Measurements from ENCODE around the gene ZNF800.

The ZNF800 gene

DNA sequence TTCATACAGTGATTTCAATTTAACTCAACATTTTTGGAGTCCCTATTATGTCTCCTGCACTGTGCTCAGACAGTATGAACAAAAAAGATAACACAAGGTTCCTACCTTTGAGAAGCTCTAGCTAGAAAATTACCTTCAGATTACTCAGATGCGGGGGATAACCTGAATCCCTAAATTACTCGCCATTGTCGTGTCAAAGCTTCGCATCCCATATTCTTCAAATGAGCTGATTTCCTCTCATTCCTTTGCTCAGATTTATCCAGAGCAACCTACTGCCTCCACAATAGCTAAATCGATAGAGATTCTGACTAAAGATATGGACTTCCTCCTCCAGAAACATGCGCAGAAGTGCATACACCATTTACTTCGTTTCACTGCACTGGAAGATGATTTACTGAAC, 42.6 kb downstream of the ZNF800 start:
- in situ Hi-C loops (cut with HindIII; ENCODE audit: low sequenced_read_pairs), result no loop called here

DNA sequence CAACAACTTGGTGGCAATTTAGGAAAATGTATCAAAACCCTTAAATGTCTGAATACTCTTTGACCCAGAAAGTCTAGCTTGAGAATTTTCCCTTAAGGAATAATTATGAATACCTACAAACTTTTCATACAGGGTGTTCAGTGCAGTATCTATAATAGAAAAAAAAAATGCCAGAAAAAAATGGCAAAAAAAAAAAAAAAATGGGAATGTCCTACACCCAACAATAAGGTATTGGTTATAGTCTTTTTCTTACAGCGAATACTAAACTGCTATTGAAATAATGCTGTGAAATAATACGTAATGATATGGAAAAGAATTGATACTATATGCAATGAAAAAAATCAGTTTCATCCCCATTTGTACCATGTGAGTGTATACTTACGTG, 44.3 kb downstream of the ZNF800 start:
- in situ Hi-C loops (cut with HindIII; ENCODE audit: low sequenced_read_pairs), result no loop called here

DNA sequence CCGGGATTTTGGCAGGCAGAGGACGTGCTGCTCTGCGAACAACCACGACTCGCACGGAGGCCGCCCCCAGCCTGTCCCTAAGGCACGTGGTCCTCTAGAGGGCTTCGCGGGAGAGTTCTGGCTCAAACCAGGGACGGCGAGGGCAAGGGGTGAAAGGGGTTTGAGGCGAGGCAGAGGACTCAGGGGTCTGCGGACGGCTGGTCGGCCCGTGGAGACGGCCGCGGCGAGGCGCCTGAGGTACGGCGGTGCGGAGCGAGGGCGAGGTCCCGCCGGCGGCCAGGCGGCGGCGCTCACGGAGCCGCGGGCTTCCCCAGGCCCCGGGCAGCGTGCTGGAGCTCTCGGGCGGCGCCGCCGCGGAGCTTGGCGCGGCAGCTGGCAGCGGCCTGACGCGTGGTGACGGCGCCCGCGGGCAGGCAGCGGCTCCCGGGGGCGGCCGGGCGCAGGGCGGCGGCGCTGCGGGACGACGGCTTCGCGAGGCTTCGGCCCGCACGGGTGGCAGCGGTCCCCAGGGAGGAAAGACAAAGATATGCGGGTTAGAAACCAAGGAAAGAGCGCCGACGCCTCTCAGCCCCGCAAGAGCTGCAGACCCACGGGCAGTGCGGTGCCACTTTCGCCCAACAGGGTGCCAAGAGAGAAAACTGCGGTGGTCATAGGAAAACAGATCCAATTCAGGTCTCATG, 44.8 kb downstream of the ZNF800 start:
- in situ Hi-C loops (cut with HindIII; ENCODE audit: low sequenced_read_pairs), result no loop called here

DNA sequence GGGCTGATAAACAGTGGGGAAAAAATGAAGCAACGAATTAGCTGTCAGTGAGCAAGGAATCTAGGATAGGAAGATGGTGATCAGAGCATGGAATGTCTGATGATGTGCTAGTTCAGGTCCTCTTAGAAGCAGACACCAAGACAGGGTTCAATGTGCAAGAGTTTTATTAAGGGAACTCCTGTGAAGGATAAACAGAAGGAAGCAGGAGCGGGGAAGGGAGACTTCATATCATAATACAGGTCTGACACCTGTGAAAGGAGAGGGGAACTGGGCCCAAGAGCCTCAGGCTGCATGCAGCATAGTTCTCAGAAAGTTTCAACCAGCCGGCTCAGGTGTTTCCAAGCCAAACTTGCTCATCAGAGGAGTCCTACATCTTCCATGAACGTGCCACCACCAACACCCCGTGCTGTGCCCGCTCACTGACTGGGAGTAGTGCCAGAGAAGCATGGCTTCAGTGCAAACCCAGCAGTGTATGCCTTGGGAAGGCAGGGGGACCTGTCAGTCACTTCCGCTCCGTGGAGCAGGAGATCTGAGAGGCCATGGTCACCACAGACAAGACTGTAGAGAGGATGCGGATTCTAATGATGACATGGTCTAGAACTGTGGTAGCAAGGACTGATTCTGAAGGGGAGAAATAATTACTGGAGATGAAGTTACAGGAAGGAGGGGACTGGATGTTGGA, 45.8 kb downstream of the ZNF800 start:
- in situ Hi-C loops (cut with HindIII; ENCODE audit: low sequenced_read_pairs), result no loop called here

DNA sequence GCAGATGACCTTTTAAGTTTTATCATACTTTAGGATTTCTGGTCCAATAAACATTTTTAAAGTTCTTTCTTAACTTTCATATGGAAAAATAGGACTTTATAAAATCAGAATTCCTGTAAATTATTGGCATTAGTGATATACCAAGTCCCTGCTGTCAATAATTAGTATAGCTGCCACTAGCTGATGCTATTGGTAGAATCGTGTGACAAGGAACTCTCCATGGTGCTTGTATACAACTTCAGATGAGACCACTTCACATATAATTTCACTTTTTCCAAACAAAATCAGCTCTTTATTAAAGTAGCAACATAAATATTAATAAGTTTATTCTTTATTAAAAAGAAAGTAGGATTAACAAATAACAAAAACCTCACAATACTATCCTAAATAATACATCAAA, 49.9 kb downstream of the ZNF800 start:
- in situ Hi-C loops (cut with HindIII; ENCODE audit: low sequenced_read_pairs), result no loop called here

DNA sequence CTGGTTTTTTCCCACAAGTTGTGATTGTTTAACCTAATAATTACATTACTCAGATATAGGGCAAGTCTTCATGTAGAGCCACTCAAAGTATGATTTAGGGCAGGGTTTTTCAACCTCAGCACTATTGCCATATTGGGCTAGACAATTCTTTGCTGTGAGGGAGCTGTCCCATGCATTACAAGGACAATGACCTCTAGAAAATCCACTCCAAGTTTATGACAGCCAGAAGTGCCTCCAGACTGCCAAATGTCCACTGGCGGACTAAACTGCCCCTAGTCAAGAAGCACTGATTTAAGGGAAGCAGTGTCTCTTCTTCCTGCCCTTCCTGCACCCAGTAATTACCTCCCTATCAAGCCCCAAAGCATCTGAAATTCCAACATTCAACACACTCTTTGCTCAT, 54.4 kb downstream of the ZNF800 start:
- in situ Hi-C loops (cut with HindIII; ENCODE audit: low sequenced_read_pairs), result no loop called here

DNA sequence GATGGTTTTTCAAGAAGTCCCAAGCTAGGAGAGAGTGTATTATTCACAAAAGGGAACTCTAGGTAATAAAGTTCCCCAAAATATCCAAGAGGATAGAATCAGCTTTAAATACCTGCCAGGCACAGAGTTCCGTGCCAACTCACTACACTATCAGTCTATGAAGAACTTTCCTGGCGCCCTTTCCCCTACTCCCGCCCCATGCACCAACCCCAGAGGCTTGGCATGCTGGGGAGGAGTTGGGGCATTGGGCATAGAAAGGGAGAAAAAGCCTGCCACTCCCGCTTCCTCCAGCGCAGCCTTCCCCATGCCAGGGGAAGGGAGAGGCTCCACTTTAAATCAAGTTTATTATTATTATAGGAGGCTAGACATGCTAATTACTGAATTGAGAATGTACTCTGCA, 54.9 kb downstream of the ZNF800 start:
- in situ Hi-C loops (cut with HindIII; ENCODE audit: low sequenced_read_pairs), result no loop called here

DNA sequence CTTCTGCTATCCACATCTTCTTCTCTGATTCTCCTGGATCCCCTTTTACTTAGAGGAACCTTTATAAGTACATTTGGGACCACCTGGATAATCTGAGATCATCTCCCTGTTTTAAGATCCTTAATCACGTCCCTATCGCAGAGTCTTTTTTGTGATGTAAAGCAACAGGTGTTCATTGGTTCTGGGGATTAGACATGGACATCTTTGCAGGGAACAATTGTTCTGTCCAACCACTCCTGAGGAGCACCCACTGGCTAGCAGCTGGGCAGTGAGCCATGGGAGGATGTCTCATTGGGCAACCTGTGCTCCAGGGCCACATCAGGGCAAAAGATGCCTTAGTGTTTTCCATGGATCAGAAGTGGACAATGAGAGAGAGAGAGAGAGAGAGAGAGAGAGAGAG, 56.0 kb downstream of the ZNF800 start:
- in situ Hi-C loops (cut with HindIII; ENCODE audit: low sequenced_read_pairs), result no loop called here

DNA sequence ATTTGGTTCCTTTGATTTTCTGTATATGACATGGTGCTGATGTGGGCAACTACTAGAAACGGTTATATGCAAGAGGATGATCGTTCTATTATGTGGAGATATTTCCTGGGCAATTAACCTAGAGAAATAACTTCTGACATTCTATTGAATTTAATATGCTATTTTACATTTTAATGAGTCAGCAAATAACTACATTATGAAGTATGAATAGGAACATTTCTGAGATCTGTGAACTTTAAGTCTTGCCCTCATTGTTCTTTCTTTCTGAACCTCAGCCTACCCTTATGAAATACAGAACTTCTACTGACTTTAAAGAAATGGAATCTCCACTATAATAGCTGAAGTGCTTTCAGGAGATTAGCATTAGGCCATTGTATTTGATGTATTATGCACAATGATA, 59.6 kb downstream of the ZNF800 start:
- in situ Hi-C loops (cut with HindIII; ENCODE audit: low sequenced_read_pairs), result no loop called here

DNA sequence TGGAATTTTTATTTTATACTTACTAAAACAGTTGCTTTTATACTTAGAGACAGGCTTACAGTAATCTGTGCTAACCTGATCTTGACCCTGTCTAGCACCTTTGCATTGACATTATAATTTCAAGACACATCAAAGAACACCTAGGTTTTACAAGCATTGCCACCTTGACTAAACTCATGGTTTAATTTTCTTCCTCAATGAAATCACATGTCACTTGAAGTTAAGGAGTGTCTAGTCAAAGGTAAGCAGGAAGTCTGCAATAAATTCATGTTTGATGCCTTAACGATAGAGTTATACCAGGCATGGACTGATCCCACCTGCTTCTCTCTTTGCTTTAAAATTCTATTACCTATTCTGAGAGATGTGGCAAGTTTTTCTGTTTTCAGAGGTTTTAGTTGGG, 62.4 kb downstream of the ZNF800 start:
- in situ Hi-C loops (cut with HindIII; ENCODE audit: low sequenced_read_pairs), result no loop called here

DNA sequence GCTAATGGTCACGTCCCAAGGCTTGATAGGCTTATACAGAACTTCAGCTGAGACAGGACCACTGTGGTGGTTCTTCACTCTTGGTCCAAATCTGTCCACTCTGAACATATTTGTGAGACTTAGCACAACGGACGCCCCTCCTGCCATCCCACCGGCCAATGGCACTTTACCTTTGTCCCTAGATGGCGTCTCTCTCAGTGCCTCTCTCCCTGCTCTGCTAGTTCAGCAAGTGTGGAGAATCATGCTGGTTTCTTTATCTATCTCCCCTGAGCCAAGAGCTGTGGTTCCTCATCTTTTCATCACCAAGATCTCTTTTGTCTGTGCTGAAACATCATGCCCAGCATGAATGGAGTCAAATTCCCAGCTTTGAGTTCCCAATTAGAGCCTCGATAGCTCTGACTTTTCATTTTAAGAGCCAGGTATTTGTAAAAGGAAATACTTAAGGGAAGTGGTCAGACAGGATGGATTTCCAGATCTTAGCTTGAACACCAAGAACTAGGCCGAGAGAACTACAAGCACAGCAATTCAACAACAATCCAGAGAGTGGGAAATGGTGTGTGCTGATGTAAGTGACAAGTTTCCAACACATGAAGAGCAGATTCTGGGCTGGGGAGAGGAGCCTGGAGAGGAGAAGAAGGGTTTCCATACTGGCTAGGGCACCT, 69.5 kb downstream of the ZNF800 start:
- in situ Hi-C loops (cut with HindIII; ENCODE audit: low sequenced_read_pairs), result no loop called here

DNA sequence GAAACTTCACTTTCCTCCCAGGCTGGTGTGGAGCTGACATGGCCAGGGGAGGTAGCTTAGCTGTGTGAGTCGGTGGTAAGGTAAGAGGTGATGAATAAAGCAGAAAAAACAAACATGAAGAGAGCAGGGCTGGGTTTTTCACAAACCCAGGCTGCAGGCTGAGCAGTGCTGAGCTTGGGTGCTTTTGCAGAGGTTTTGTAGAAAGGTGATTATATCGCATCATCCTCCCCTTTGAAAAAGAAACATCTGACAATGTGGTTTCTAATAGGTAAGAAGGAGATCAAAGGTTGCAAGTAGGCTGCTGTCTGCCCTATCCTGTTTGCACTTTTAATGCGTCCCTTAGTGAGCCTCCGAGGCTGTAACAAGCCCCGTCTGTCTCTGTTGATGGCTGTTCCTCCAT, 70.2 kb downstream of the ZNF800 start:
- in situ Hi-C loops (cut with HindIII; ENCODE audit: low sequenced_read_pairs), result no loop called here

DNA sequence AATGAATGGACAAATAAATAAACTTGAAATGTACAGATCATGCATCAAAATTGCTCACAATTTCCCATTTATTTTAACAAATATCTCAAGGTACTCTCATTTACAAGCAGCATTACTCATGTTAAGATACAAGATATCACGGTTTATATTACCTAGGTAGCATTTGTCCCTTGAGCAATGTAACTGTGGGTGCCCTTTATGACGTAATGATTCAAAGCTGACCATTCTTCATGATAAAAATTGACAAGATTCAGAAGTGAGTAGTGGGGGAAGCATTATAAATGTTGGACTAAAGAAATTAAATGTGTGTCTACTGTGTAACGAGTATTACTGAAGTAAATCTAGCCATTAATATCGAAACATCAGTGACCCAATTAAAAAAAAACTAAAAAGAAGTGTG, 71.5 kb downstream of the ZNF800 start:
- in situ Hi-C loops (cut with HindIII; ENCODE audit: low sequenced_read_pairs), result no loop called here

Data from endothelial cell of hepatic sinusoid (primary cell).